A549 (cell line): ENCODE results near the gene RPS2. TPM values are rescaled to one million over a fixed set of nuclear protein-coding genes. Genes with fewer than 3 reads are reported as not detected.

Experiments used
- ATAC-seq, 2 experiments: fragments of 200-7000 bp in 1 of 2; fragments of >200 bp in 1 of 2; cut with Nextera tagmentation in 1 of 2; cut with Tn5 transposase in 1 of 2; 3 replicates each; pipeline versions ENCODE4 v1.8.0 to v1.9.1; 2018 to 2020; ENCODE audit warnings: mild to moderate bottlenecking in 1 of 2, moderate library complexity in 1 of 2
- CTCF ChIA-PET: fragments of 300-600 bp; sonication (Branson Sonifier 250); formaldehyde crosslinking; extraction: SDS; loops from one replicate; lab custom pipeline; 2021; ENCODE audit warnings: antibody characterized with exemption, inconsistent platforms; lab: Yijun Ruan, JAX
- POLR2A ChIA-PET: fragments of 350-600 bp; formaldehyde crosslinking; extraction: SDS; loops from one replicate; lab custom pipeline; 2021; ENCODE audit warnings: antibody characterized with exemption, inconsistent platforms; lab: Yijun Ruan, JAX
- DNase-seq, 2 experiments: peaks; one replicate each; pipeline versions ENCODE4 v3.0.0 to v3.0.0-alpha.2; 2011 to 2016; ENCODE audit warnings: low read depth in 1 of 2, low spot score in 1 of 2
- FAIRE-seq: peaks from 2 replicates; lab custom pipeline; 2011; peaks lifted over from hg19 to GRCh38; lab: Jason Lieb, UNC
- H3K27ac ChIP-seq, 2 experiments: fragments of >200 bp; sonication (Bioruptor Twin); formaldehyde crosslinking; 3 replicates each; pipeline ENCODE4 v1.5.1; 2016 to 2017
- H3K4me1 ChIP-seq: fragments of >200 bp; sonication (Bioruptor Twin); formaldehyde crosslinking; 3 replicates; pipeline ENCODE4 v1.6.1; 2016
- H3K4me2 ChIP-seq: fragments of >200 bp; sonication (Bioruptor Twin); formaldehyde crosslinking; 3 replicates; pipeline ENCODE4 v1.6.1; 2016
- H3K4me3 ChIP-seq: fragments of >200 bp; sonication (Bioruptor Twin); formaldehyde crosslinking; 3 replicates; pipeline ENCODE4 v1.5.1; 2016
- H3K9me3 ChIP-seq: fragments of >200 bp; sonication (Bioruptor Twin); formaldehyde crosslinking; 3 replicates; pipeline ENCODE4 v1.6.1; 2016
- ATOH8 ChIP-seq: fragments of 250-450 bp; sonication (Bioruptor Pico); IDR thresholded peaks from 2 replicates; pipeline ENCODE4 v1.5.0; 2020; ENCODE audit warnings: low read depth, mild to moderate bottlenecking, moderate library complexity
- BCL3 ChIP-seq: fragments of >200 bp; sonication (Bioruptor Twin); formaldehyde crosslinking; IDR thresholded peaks from 3 replicates; pipeline ENCODE4 v1.6.1; 2016
- BHLHE40 ChIP-seq: IDR thresholded peaks from 2 replicates; pipeline ENCODE4 v1.6.1; 2012; ENCODE audit warnings: low read depth, low read length, inconsistent platforms
- CEBPB ChIP-seq, 2 experiments: fragments of >200 bp in 1 of 2; sonication (Bioruptor Twin) in 1 of 2; formaldehyde crosslinking in 1 of 2; IDR thresholded peaks; 2 replicates each; pipeline ENCODE4 v1.6.1; 2012 to 2016
- CHD2 ChIP-seq: fragments of 150-350 bp; IDR thresholded peaks from 2 replicates; pipeline ENCODE4 v1.6.1; 2014; ENCODE audit warnings: low read length; ENCODE audit not compliant: partially characterized antibody
- CHD4 ChIP-seq: fragments of 200-600 bp; sonication (generic); IDR thresholded peaks from 2 replicates; pipeline ENCODE4 v1.6.1; 2016; ENCODE audit warnings: antibody characterized with exemption, mild to moderate bottlenecking, borderline replicate concordance
- E2F6 ChIP-seq: IDR thresholded peaks from 2 replicates; pipeline ENCODE4 v1.6.1; 2012; ENCODE audit warnings: low read depth, borderline replicate concordance
- EHMT2 ChIP-seq: fragments of 200-600 bp; sonication (generic); IDR thresholded peaks from 2 replicates; pipeline ENCODE4 v1.6.1; 2016; ENCODE audit warnings: antibody characterized with exemption, low read depth, mild to moderate bottlenecking, moderate library complexity
- ESRRA ChIP-seq: fragments of 150-350 bp; IDR thresholded peaks from 2 replicates; pipeline ENCODE4 v1.6.1; 2014; ENCODE audit warnings: mild to moderate bottlenecking, low read length, borderline replicate concordance
- FOSL2 ChIP-seq, 2 experiments: fragments of 450-650 bp in 1 of 2; fragments of >200 bp in 1 of 2; sonication (Bioruptor Twin) in 1 of 2; formaldehyde crosslinking; IDR thresholded peaks; 2 replicates each; pipeline versions ENCODE4 v1.5.0 to v1.6.1; 2016 to 2020; ENCODE audit warnings: mild to moderate bottlenecking in 1 of 2, moderate library complexity in 1 of 2
- FOXS1 ChIP-seq: fragments of 250-450 bp; sonication (Bioruptor Pico); IDR thresholded peaks from 2 replicates; pipeline ENCODE4 v1.5.0; 2020; ENCODE audit warnings: mild to moderate bottlenecking, moderate library complexity
- GATA3 ChIP-seq: IDR thresholded peaks from 2 replicates; pipeline ENCODE4 v1.6.1; 2012; ENCODE audit warnings: borderline replicate concordance
- HDAC2 ChIP-seq: fragments of 200-600 bp; sonication (generic); IDR thresholded peaks from 2 replicates; pipeline ENCODE4 v1.6.1; 2016
- HEYL ChIP-seq: fragments of 250-450 bp; sonication (Bioruptor Pico); IDR thresholded peaks from 2 replicates; pipeline ENCODE4 v1.8.0; 2021; ENCODE audit warnings: mild to moderate bottlenecking, moderate library complexity
- HMGXB4 ChIP-seq: fragments of 250-450 bp; sonication (Bioruptor Pico); IDR thresholded peaks from 2 replicates; pipeline ENCODE4 v1.5.0; 2021; ENCODE audit warnings: mild to moderate bottlenecking, moderate library complexity, borderline replicate concordance
- HOXA7 ChIP-seq: fragments of 250-450 bp; sonication (Bioruptor Pico); IDR thresholded peaks from 2 replicates; pipeline ENCODE4 v1.5.0; 2020; ENCODE audit warnings: mild to moderate bottlenecking, moderate library complexity
- JUNB ChIP-seq: fragments of >200 bp; sonication (Bioruptor Twin); formaldehyde crosslinking; IDR thresholded peaks from 2 replicates; pipeline ENCODE4 v1.6.1; 2016
- MAFK ChIP-seq: fragments of 450-650 bp; IDR thresholded peaks from 2 replicates; pipeline ENCODE4 v1.6.1; 2014; ENCODE audit not compliant: partially characterized antibody
- MAX ChIP-seq: IDR thresholded peaks from 2 replicates; pipeline ENCODE4 v1.6.1; 2012
- MAZ ChIP-seq: fragments of 150-350 bp; IDR thresholded peaks from 2 replicates; pipeline ENCODE4 v1.6.1; 2014; ENCODE audit warnings: antibody characterized with exemption, low read depth, low read length, borderline replicate concordance
- MYC ChIP-seq: IDR thresholded peaks from 2 replicates; pipeline ENCODE4 v1.6.1; 2012; ENCODE audit warnings: mild to moderate bottlenecking, inconsistent platforms, low read length, improper control_type of control experiment, borderline replicate concordance
- PHF8 ChIP-seq: fragments of 200-600 bp; sonication (generic); IDR thresholded peaks from 2 replicates; pipeline ENCODE4 v1.6.1; 2016; ENCODE audit warnings: low read depth, mild to moderate bottlenecking, antibody characterized with exemption, moderate library complexity, borderline replicate concordance
- POLR2A ChIP-seq: IDR thresholded peaks from 2 replicates; pipeline ENCODE4 v1.6.1; 2012; ENCODE audit warnings: mild to moderate bottlenecking, low read length
- POLR2AphosphoS2 ChIP-seq: conservative IDR thresholded peaks from 2 replicates; pipeline ENCODE4 v1.6.1; 2012; ENCODE audit warnings: low read length, improper control_type of control experiment, inconsistent platforms
- RAD21 ChIP-seq, 2 experiments: fragments of >200 bp in 1 of 2; sonication (Bioruptor Twin) in 1 of 2; formaldehyde crosslinking in 1 of 2; IDR thresholded peaks in 1 of 2; conservative IDR thresholded peaks in 1 of 2; 2 replicates in 1 of 2; 3 replicates in 1 of 2; pipeline ENCODE4 v1.6.1; 2012 to 2018; ENCODE audit warnings: inconsistent platforms in 1 of 2
- RFX5 ChIP-seq: fragments of 450-650 bp; IDR thresholded peaks from 2 replicates; pipeline ENCODE4 v1.7.1; 2014; ENCODE audit warnings: antibody characterized with exemption, mild to moderate bottlenecking, moderate library complexity
- SMC3 ChIP-seq: fragments of >200 bp; sonication (Bioruptor Twin); formaldehyde crosslinking; IDR thresholded peaks from 3 replicates; pipeline ENCODE4 v1.6.1; 2018; ENCODE audit warnings: inconsistent platforms
- ZSCAN20 ChIP-seq: fragments of 250-450 bp; sonication (Bioruptor Pico); IDR thresholded peaks from 2 replicates; pipeline ENCODE4 v1.8.0; 2022; ENCODE audit warnings: mild to moderate bottlenecking, moderate library complexity
- WGBS: methylation state at CpG from one replicate; pipeline ENCODE4 v1.1.6; 2017; ENCODE audit errors: missing lambda C conversion rate; 5-methylcytosine and 5-hydroxymethylcytosine counted together
- polyA plus RNA-seq, 4 experiments: library from polyadenylated mRNA; depleted of rRNA in 3 of 4; stranded (reverse); fragments of >200 nt; fragmentation: RNase III in 1 of 4; extraction: RNeasy Plus Mini Kit Qiagen cat#74134 plus additional on column Dnase treatment in 1 of 4; gene quantifications; 2 replicates in 3 of 4; 3 replicates in 1 of 4; pipeline ENCODE4 v1.2.3, GENCODE V29; 2011 to 2017

RPS2 gene
- polyA plus RNA-seq, 2 of the 4 experiments (the other 2 are of a cell fraction) = 2,621 to 3,626 TPM

GRCh38 chr16:1914084-1914608 is 50.5 kb downstream of the RPS2 start:
- ATAC-seq = no peak
- Histone ChIP-seq H3K27ac (peak overlapping the region in 1 of 2 experiments; percentile 75; a peak in 3 of 6 replicates), H3K4me2 (0 out of 3 replicates have a peak overlapping the region, but pooled peaks have one; percentile 38), H3K9me3 (no peaks in the 10 kb centered on the region), H3K4me3 (no peak overlapping the region), H3K4me1 (peaks cover 39% of the 10 kb centered on the region)
- ChIA-PET CTCF (interaction anchor here (1.5 to 4.4 kb wide), 4 partner anchors 9 to 15 kb away, joined by 3 to 27 read pairs (median 4); no protein-coding TSS in a partner anchor), POLR2A (no interaction called here)
- no peak for DNase-seq
- WGBS = 90% methylated on average over 5 of the region's 15 CpGs
- no peak for FAIRE-seq
- no peak for TF ChIP-seq MAZ
- TF ChIP-seq GATA3 = no peak
- TF ChIP-seq HMGXB4 (CRISPR knock-in tag) = no peak
- TF ChIP-seq POLR2AphosphoS2 = no peak
- no peak for TF ChIP-seq ATOH8 (CRISPR knock-in tag)
- no peak for TF ChIP-seq FOSL2 (IDR thresholded peaks at IDR 0.05)
- TF ChIP-seq FOSL2 (CRISPR knock-in tag; IDR thresholded peaks at IDR 0.05) = no peak
- no peak for TF ChIP-seq BCL3
- no peak for TF ChIP-seq JUNB
- TF ChIP-seq FOXS1 (CRISPR knock-in tag) = no peak
- no peak for TF ChIP-seq CHD2
- TF ChIP-seq ESRRA = no peak
- TF ChIP-seq PHF8 = no peak
- TF ChIP-seq HOXA7 (CRISPR knock-in tag) = no peak

- FAIRE-seq (no peak), ATAC-seq (peak in 1 of 2 experiments; percentile 22; a peak in 3 of 6 replicates), DNase-seq (no peak)
- CTCF ChIA-PET = interaction anchor here (1.5 to 4.4 kb wide), 2 partner anchors 10 to 15 kb away, joined by 5 to 27 read pairs; no protein-coding TSS in a partner anchor
- H3K4me3 ChIP-seq = no peak overlapping the region
- peaks cover 35% of the 10 kb centered on the region for H3K4me1 ChIP-seq
- POLR2A ChIA-PET = no interaction called here
- peak overlapping the region; percentile 38; the same call in 2 of the 3 replicates for H3K4me2 ChIP-seq
- H3K27ac ChIP-seq = peak overlapping the region; percentile 38 to 75; a peak in 5 of 6 replicates
- no peaks in the 10 kb centered on the region for H3K9me3 ChIP-seq
- 63% methylated on average over 19 of the region's 21 CpGs for WGBS
- no peak for TF ChIP-seq RAD21 (conservative IDR thresholded peaks at IDR 0.05 in 1 of 2, IDR thresholded peaks at IDR 0.05 in 1 of 2)
- no peak for TF ChIP-seq RFX5
- TF ChIP-seq POLR2A = no peak
- no peak for TF ChIP-seq HDAC2
- TF ChIP-seq EHMT2 = no peak
- TF ChIP-seq HMGXB4 (CRISPR knock-in tag) = no peak
- no peak for TF ChIP-seq SMC3
- TF ChIP-seq CHD4 = no peak
- no peak for TF ChIP-seq MAX
- no peak for TF ChIP-seq E2F6
- no peak for TF ChIP-seq HEYL (CRISPR knock-in tag)
- no peak for TF ChIP-seq CEBPB (IDR thresholded peaks at IDR 0.05)
- no peak for TF ChIP-seq CHD2
- TF ChIP-seq BHLHE40 = no peak
- TF ChIP-seq MYC = no peak
- TF ChIP-seq JUNB = no peak
- no peak for TF ChIP-seq MAFK
- TF ChIP-seq POLR2AphosphoS2 = no peak
- no peak for TF ChIP-seq ZSCAN20 (CRISPR knock-in tag)
Measured at GRCh38 chr16:1913327-1914083, 51.1 kb downstream of the RPS2 start.
